HepG2 (cell line): ENCODE results near the gene CTXN1. TPM values are rescaled to one million over a fixed set of nuclear protein-coding genes. Genes with fewer than 3 reads are reported as not detected.
A peak's percentile ranks its signal among the peaks of the same experiment; 100 is the strongest.

Experiments
- ASH2L ChIP-seq: fragments of 300-600, 200-600 bp; sonication (generic); IDR thresholded peaks from 2 replicates; pipeline ENCODE4 v1.7.0; 2017; ENCODE audit warnings: low read depth, mild to moderate bottlenecking, moderate library complexity, mixed read lengths, low read length; ENCODE audit not compliant: insufficient read length
- ETV6 ChIP-seq: sonication (generic); formaldehyde crosslinking; conservative IDR thresholded peaks from 2 replicates; pipeline ENCODE4 v1.4.0; 2020; ENCODE audit warnings: missing genetic modification reagents
- HOXA9 ChIP-seq: sonication (generic); formaldehyde crosslinking; IDR thresholded peaks from 2 replicates; pipeline ENCODE4 v1.8.1; 2022; ENCODE audit warnings: missing genetic modification reagents, mild to moderate bottlenecking, moderate library complexity, borderline replicate concordance
- HOXD1 ChIP-seq: sonication (generic); formaldehyde crosslinking; IDR thresholded peaks from 2 replicates; pipeline ENCODE4 v1.5.0; 2020; ENCODE audit warnings: missing genetic modification reagents
- KAT2B ChIP-seq: fragments of 150-350 bp; IDR thresholded peaks from 2 replicates; pipeline ENCODE4 v1.6.1; 2014; ENCODE audit warnings: low read depth, low read length, borderline replicate concordance
- KAT7 ChIP-seq: IDR thresholded peaks from 2 replicates; pipeline ENCODE4 v1.6.1; 2018; ENCODE audit warnings: borderline replicate concordance, missing compliant biosample characterization
- MAZ ChIP-seq, 2 experiments: sonication (generic) in 1 of 2; formaldehyde crosslinking in 1 of 2; IDR thresholded peaks; 2 replicates each; pipeline versions ENCODE4 v1.5.0 to v1.6.1; 2012 to 2020; ENCODE audit warnings: low read depth in 2 of 2, mild to moderate bottlenecking in 2 of 2, borderline replicate concordance in 1 of 2, improper control_type of control experiment in 1 of 2, low read length in 1 of 2, missing genetic modification reagents in 1 of 2, moderate library complexity in 1 of 2
- PLSCR1 ChIP-seq: sonication (generic); formaldehyde crosslinking; IDR thresholded peaks from 2 replicates; pipeline ENCODE4 v1.5.0; 2020; ENCODE audit warnings: missing genetic modification reagents, mild to moderate bottlenecking, borderline replicate concordance
- SIN3A ChIP-seq: IDR thresholded peaks from 2 replicates; pipeline ENCODE4 v1.6.1; 2011; ENCODE audit warnings: low read depth, mild to moderate bottlenecking, control low read depth, low read length, borderline replicate concordance
- SNRNP70 ChIP-seq: fragments of 200-400 bp; formaldehyde crosslinking; IDR thresholded peaks from 2 replicates; pipeline ENCODE4 v1.6.1; 2017; ENCODE audit warnings: mild to moderate bottlenecking, low read depth, low read length, moderate library complexity
- TEAD2 ChIP-seq: sonication (generic); formaldehyde crosslinking; IDR thresholded peaks from 2 replicates; pipeline ENCODE4 v1.9.0; 2021; ENCODE audit warnings: missing genetic modification reagents
- THAP11 ChIP-seq: IDR thresholded peaks from 2 replicates; pipeline ENCODE4 v1.6.1; 2016; ENCODE audit warnings: missing biosample characterization, missing genetic modification reagents
- TRAFD1 ChIP-seq: sonication (generic); formaldehyde crosslinking; IDR thresholded peaks from 2 replicates; pipeline ENCODE4 v1.5.1; 2020; ENCODE audit warnings: missing genetic modification reagents, mild to moderate bottlenecking, borderline replicate concordance
- WIZ ChIP-seq: sonication (generic); formaldehyde crosslinking; IDR thresholded peaks from 2 replicates; pipeline ENCODE4 v1.5.1; 2020; ENCODE audit warnings: mild to moderate bottlenecking, missing genetic modification reagents
- ZNF274 ChIP-seq: sonication (generic); formaldehyde crosslinking; IDR thresholded peaks from 2 replicates; pipeline ENCODE4 v1.5.1; 2020; ENCODE audit warnings: mild to moderate bottlenecking, missing genetic modification reagents
- ZNF503 ChIP-seq: sonication (generic); formaldehyde crosslinking; IDR thresholded peaks from 2 replicates; pipeline ENCODE4 v1.4.0; 2020; ENCODE audit warnings: missing genetic modification reagents
- ZNF615 ChIP-seq: sonication (generic); formaldehyde crosslinking; IDR thresholded peaks from 2 replicates; pipeline ENCODE4 v1.5.0; 2020; ENCODE audit warnings: mild to moderate bottlenecking, missing genetic modification reagents, borderline replicate concordance
- ZNF773 ChIP-seq: sonication (generic); formaldehyde crosslinking; IDR thresholded peaks from 2 replicates; pipeline ENCODE4 v1.4.0; 2020; ENCODE audit warnings: missing genetic modification reagents, borderline replicate concordance
- polyA plus RNA-seq, 8 experiments: library from polyadenylated mRNA; depleted of rRNA in 3 of 8; stranded (reverse) in 7 of 8; unstranded in 1 of 8; fragments of >200 nt; fragmentation: Illumina TruSeq in 4 of 8; extraction: Trizol in 4 of 8; gene quantifications; 2 replicates each; pipeline versions ENCODE4 v1.2.1 to v1.2.3, GENCODE V29; 2011 to 2016; ENCODE audit warnings: low read depth in 4 of 8, missing spikeins in 1 of 8, mixed read lengths in 1 of 8; ENCODE audit not compliant: insufficient read depth in 1 of 8
- total RNA-seq, 5 experiments: library from RNA; depleted of rRNA; stranded (reverse); fragments of >200 nt; fragmentation: Illumina TruSeq; extraction: Trizol; gene quantifications; 2 replicates each; pipeline ENCODE4 v1.2.3, GENCODE V29; 2016; ENCODE audit warnings: low read depth in 1 of 5
- TF ChIP-seq, protein P1 (sequence below): sonication (generic); formaldehyde crosslinking; IDR thresholded peaks from 2 replicates; pipeline ENCODE4 v1.8.0; 2022; ENCODE audit warnings: missing genetic modification reagents, mild to moderate bottlenecking, inconsistent platforms, borderline replicate concordance
- TF ChIP-seq, protein P2 (sequence below): sonication (generic); formaldehyde crosslinking; IDR thresholded peaks from 2 replicates; pipeline ENCODE4 v1.4.0; 2020; ENCODE audit warnings: missing genetic modification reagents; ENCODE audit errors: not compliant biosample characterization

CTXN1 gene
- total and polyA plus RNA-seq, 2 of the 13 experiments (the other 11 are each of a cell fraction or from before 2014, with no cell fraction given), result 0.11 TPM; not detected in 1

GRCh38 chr19:7918615-7919421 lies 7.1 kb downstream of the CTXN1 start (continued):
- TF ChIP-seq MAZ (IDR thresholded peaks at IDR 0.05; ENCODE audit: borderline replicate concordance, low read depth, low read length) (no peak; the same call in 1 of the 2 replicates), MAZ (CRISPR knock-in tag; IDR thresholded peaks at IDR 0.05; ENCODE audit: low read depth) (peak; percentile 79), HOXA9 (no peak), ZNF773 (no peak), KAT7 (peak; percentile 58; the same call in 1 of the 2 replicates), SIN3A (0 out of 2 replicates have a peak, but pooled peaks have one; percentile 51), TEAD2 (CRISPR knock-in tag) (no peak), TRAFD1 (no peak), ZNF503 (CRISPR knock-in tag) (0 out of 2 replicates have a peak, but pooled peaks have one; percentile 23), ZNF274 (CRISPR knock-in tag) (peak; percentile 83; the same call in 1 of the 2 replicates), SNRNP70 (no peak), WIZ (CRISPR knock-in tag) (no peak), PLSCR1 (no peak), ASH2L (no peak), KAT2B (no peak), ZNF615 (CRISPR knock-in tag) (no peak), HOXD1 (CRISPR knock-in tag) (no peak), ETV6 (no peak), THAP11 (CRISPR knock-in tag) (peak; percentile 21; the same call in 1 of the 2 replicates)
- TF ChIP-seq, protein P1, sequence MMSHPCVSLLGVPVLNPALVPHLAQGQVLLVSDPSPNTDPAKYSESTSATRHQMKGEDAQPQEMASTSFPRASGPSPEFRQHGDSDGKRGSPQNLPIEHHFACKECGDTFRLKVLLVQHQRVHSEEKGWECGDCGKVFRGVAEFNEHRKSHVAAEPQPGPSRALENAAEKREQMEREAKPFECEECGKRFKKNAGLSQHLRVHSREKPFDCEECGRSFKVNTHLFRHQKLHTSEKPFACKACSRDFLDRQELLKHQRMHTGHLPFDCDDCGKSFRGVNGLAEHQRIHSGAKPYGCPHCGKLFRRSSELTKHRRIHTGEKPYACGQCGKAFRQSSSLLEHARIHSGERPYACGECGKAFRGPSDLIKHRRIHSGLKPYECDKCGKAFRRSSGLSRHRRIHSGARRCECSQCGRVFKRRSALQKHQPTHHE (CRISPR knock-in tag), result no peak
- TF ChIP-seq, protein P2, sequence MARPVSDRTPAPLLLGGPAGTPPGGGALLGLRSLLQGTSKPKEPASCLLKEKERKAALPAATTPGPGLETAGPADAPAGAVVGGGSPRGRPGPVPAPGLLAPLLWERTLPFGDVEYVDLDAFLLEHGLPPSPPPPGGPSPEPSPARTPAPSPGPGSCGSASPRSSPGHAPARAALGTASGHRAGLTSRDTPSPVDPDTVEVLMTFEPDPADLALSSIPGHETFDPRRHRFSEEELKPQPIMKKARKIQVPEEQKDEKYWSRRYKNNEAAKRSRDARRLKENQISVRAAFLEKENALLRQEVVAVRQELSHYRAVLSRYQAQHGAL, result no peak
